Right cardiac atrium (tissue), 5 donors: ENCODE data around the gene CTBP2. TPM values are rescaled to one million over a fixed set of nuclear protein-coding genes. Genes with fewer than 3 reads are reported as not detected.

Experiments
- ATAC-seq, 2 donors: fragments of 200-7000 bp; cut with Tn5 transposase; one replicate each; pipeline versions ENCODE4 v1.8.0 to v1.9.1; 2020; ENCODE audit warnings: moderate library complexity in 2 of 2, mild to moderate bottlenecking in 1 of 2
- DNase-seq, 3 donors: peaks; one replicate each; pipeline ENCODE4 v3.0.0-alpha.2; 2020
- H3K27ac ChIP-seq: one replicate; pipeline ENCODE4 v1.5.1; 2013; ENCODE audit warnings: mild to moderate bottlenecking, low read length, control low read depth, moderate library complexity
- H3K27me3 ChIP-seq: one replicate; pipeline ENCODE4 v1.6.1; 2013; ENCODE audit not compliant: control insufficient read depth, insufficient read depth
- H3K4me1 ChIP-seq: one replicate; pipeline ENCODE4 v1.6.1; 2013; ENCODE audit warnings: low read length; ENCODE audit not compliant: control insufficient read depth, insufficient read depth
- H3K4me3 ChIP-seq: one replicate; pipeline ENCODE4 v1.5.1; 2013; ENCODE audit warnings: low read length, control low read depth
- H3K9me3 ChIP-seq: one replicate; pipeline ENCODE4 v1.6.1; 2013; ENCODE audit warnings: low read length; ENCODE audit not compliant: control insufficient read depth
- WGBS: extraction: QIAGEN DNeasy Blood & Tissue Kit; methylation state at CpG from one replicate; pipeline ENCODE4 v1.1.7; 2013; 5-methylcytosine and 5-hydroxymethylcytosine counted together
- intact Hi-C, 4 donors: fragments of 100-400 bp; cut with DNase I; formaldehyde crosslinking; loops; one replicate each; pipeline versions ENCODE4 v1.11.0 to v1.14.0; 2022 to 2023
- polyA plus RNA-seq: library from polyadenylated mRNA; stranded (reverse); fragments of 200-250 nt; gene quantifications from one replicate; pipeline ENCODE4 v1.2.3, GENCODE V29; 2013
- total RNA-seq, 4 donors: library from RNA; stranded (reverse); fragmentation: NEBNext Ultra II Directional; extraction: Animal tissue kit (Norgen Biotek cat#: 25700); gene quantifications; one replicate each; pipeline ENCODE4 v1.2.1, GENCODE V29; 2021
- donor health status: healthy with polysubstance abuse.
- donor health status: DM: no; HTN: yes; CAD: no.
- donor health status: DM: no; HTN: no; CAD: no.
- donor health status: DM: no; HTN: yes; CAD: no; lungs with severe emphysema.
- donor health status: DM: yes; HTN: yes; CAD: no.

Gene CTBP2
- total and polyA plus RNA-seq, 5 donors = 16.6 to 38.7 (median 37.6) TPM

DNA sequence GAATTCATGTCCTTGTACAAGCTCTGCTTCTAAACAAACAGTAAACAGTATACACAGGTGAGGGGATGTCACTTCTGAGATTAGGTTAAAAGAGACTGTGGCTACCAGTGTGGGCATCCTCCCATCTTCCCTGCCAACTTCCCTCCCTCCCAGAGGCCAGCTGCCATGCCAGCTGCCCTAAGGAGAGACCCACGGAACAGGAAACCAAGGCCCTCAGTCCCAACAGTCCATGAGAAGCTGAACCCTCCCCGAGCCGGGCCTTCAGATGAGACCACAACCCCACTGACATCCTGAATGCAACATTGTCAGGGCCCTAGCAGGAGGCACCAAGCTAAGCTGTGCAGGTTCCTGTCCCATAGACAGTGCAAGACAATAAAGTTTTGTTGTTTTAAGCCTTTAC is 106.1 kb downstream of the CTBP2 start:
- Histone ChIP-seq H3K27ac (no peak overlapping the region), H3K4me3 (no peak overlapping the region), H3K27me3 (no peaks in the 10 kb centered on the region), H3K4me1 (peaks cover 36% of the 10 kb centered on the region), H3K9me3 (no peaks in the 10 kb centered on the region)
- ATAC-seq (no peak), DNase-seq (peak in 1 of 3 donors; percentile 9)
- intact Hi-C loops = loop anchor here in 1 of 4 donors (5.0 kb wide), 1 partner anchor 103 kb away; no protein-coding TSS in a partner anchor
- WGBS = 97% methylated on average over 3 of the region's 3 CpGs

DNA sequence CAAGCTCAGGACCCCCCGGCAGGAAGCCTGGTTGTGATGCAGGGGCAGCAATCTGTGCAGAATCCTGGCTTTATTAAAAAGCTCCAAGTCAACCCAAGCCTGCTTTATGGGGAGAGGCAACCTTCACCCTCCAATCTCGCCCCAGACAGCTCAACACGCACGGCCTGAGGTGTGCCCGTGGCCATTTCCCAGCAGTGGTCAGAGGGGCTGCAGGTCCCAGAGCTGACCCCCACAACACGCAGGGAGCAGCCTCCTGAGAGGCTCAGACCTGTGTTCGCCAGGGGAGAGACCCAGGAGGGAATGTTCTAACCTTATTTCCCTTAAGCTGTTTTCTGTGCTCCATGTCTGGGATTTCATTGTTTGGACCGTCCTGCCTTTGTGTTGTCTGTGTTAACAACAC is 108.2 kb downstream of the CTBP2 start:
- Histone ChIP-seq H3K9me3 (no peaks in the 10 kb centered on the region), H3K27me3 (no peaks in the 10 kb centered on the region), H3K27ac (no peak overlapping the region), H3K4me3 (no peak overlapping the region), H3K4me1 (peaks cover 37% of the 10 kb centered on the region)
- 91% methylated on average over 8 of the region's 8 CpGs for WGBS
- peak in 1 of 3 donors; percentile 24 for DNase-seq
- ATAC-seq = no peak
- intact Hi-C loops = loop anchor here in 1 of 4 donors (5.0 kb wide), 1 partner anchor 105 kb away; no protein-coding TSS in a partner anchor

DNA sequence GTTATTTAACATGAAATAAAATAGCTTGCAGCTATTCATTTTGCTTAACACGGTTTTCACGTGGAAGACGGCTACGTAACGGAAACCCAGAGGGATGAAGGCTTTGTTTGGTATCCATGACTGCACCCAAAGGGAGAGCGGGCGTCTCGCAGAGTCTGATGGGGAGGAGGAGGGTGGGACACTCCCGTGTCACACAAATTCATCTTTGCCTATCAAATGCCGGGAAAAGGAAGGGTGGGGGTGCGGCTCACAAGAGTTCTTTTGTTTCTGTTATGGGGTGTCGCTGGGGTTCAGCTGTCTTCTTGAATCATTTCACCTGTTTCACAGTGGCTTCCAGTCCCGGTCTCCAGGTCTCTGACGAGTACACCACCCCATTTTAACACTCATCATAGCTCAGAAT is 110.0 kb downstream of the CTBP2 start:
- H3K27ac ChIP-seq = no peak overlapping the region
- intact Hi-C loops = loop anchor here in 1 of 4 donors (5.0 kb wide), 1 partner anchor 107 kb away; no protein-coding TSS in a partner anchor

DNA sequence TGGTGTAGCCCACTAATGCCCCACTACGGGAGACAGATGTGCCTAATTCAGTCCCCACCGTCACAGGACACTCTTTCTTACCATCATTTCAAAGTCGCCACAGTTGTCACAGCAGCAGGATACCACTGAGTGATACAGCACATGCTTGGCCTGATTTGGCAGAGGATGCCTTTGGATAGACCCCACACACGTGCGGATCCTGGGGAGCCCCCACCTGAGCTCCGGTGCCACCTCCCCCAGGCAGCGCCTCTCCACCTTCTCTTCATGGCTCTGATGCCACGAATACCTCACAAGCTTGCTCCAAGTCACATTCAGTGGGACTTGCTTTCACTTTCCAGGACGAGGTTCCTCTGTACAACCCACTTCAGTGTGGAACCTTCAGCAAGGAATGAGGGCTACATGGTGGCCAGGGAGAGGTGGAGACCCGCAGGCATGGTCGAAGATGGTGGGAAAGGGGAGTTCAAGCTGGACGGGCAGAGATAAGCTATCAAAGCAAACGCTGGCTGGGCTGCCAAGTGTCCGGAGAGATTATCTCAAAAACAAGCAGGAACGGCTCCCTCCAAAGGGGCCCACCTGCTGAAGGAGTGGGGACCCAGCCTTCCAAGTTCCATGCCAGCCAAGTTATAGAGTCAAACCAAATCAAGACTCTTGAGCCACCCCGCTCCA is 111.0 kb downstream of the CTBP2 start:
- peaks cover 35% of the 10 kb centered on the region for H3K4me1 ChIP-seq

More for the DNA sequence above, 110.0 kb downstream of the CTBP2 start:
- peak in 1 of 3 donors; percentile 38 for DNase-seq
- Histone ChIP-seq H3K27me3 (no peaks in the 10 kb centered on the region), H3K4me3 (no peak overlapping the region), H3K4me1 (peaks cover 33% of the 10 kb centered on the region), H3K9me3 (no peaks in the 10 kb centered on the region)
- no peak for ATAC-seq
- WGBS = 81% methylated on average over 14 of the region's 14 CpGs

DNA sequence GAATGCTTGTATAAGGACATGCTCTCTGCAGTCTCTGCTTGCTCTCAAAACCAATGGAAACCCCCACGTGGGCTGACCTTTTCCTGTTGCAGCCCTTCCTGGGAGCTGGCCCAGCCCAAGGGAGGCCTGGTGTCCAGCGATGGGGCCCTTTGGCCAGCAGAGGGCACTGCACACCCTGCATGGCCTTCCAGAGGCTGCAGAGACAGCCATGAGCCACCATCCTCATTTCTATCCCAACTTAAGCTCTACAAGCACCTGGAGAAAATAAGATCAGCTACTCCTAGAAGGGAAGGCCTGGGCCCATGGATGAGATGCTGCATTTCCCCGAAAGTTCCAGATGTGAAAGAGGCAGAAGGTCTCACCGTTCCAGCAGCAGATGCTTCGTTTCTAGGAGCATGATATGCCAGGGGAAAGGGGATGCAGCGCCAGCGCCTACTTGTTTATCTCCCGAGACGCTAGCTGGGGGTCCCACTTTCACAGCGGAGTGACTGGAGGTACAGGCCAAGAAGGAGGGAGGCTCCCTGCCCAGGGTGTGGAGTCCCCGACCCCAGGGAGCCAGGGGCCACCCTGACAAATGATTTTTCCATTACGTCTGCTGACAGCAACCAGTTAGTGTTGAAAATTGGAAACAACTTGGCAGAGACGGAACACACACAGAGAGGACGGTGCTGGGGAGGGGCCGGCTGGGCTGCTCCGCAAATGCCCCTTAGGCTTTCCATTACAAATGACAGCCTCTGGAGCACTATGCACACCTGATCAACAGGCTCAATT is 112.1 kb downstream of the CTBP2 start:
- DNase-seq (peak; percentile 87 to 95 (median 94)), ATAC-seq (peak; percentile 92 to 93)
- Histone ChIP-seq H3K4me1 (peaks cover 38% of the 10 kb centered on the region), H3K9me3 (no peaks in the 10 kb centered on the region), H3K27ac (no peak overlapping the region), H3K4me3 (no peak overlapping the region), H3K27me3 (no peaks in the 10 kb centered on the region)
- WGBS = 29% methylated on average over 16 of the region's 16 CpGs
- intact Hi-C loops = loop anchor here in 3 of 4 donors (5.0 to 10.0 kb wide), 2 partner anchors 53 to 294 kb away; no protein-coding TSS in a partner anchor

More for the DNA sequence above, 111.0 kb downstream of the CTBP2 start:
- Histone ChIP-seq H3K9me3 (no peaks in the 10 kb centered on the region), H3K4me3 (no peak overlapping the region), H3K27me3 (no peaks in the 10 kb centered on the region), H3K27ac (no peak overlapping the region)
- ATAC-seq (peak; percentile 4 to 12), DNase-seq (no peak)
- intact Hi-C loops = loop anchor here in 3 of 4 donors (5.0 to 10.0 kb wide), 2 partner anchors 55 to 293 kb away; no protein-coding TSS in a partner anchor
- WGBS = 44% methylated on average over 16 of the region's 16 CpGs

DNA sequence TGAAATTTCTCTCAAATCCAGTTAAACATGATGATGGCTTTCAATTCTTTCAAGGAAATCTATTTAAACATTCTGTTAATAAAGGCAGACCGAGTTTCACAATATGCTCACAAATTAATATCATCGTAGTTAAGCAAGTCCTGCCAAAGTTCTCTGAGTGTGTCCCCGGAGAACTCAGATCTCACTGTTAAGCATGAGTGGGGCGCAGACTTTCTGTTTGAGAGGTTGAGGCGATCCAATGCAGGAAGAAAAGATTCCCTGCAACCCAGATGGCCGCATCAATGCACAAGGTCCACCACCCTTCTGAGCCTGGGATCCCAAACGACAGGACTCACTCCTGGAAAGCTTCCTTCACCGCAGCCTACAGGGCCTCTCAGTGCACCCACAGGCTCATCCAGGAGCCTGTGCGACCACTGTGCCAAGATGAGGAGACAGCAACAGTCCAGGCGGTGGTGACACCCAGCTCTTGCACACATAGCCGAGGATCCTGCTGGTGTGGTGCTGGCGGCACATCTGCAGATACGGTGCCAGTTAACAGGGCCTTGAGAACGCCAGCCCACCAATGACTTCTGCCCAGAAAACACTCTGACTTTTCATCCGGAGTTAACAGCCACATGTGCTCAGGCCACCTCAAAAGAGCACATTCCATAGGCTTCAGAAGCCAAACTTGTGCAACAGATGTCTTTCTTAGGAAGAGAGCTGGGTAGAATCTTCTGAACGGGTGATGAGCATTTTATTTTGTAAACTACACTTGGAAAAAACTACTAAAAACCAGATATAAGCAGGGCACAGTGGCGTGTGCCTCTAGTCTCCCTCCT is 116.3 kb downstream of the CTBP2 start:
- intact Hi-C loops = loop anchor here in 2 of 4 donors (10.0 kb wide), 1 partner anchor 49 kb away; no protein-coding TSS in a partner anchor

DNA sequence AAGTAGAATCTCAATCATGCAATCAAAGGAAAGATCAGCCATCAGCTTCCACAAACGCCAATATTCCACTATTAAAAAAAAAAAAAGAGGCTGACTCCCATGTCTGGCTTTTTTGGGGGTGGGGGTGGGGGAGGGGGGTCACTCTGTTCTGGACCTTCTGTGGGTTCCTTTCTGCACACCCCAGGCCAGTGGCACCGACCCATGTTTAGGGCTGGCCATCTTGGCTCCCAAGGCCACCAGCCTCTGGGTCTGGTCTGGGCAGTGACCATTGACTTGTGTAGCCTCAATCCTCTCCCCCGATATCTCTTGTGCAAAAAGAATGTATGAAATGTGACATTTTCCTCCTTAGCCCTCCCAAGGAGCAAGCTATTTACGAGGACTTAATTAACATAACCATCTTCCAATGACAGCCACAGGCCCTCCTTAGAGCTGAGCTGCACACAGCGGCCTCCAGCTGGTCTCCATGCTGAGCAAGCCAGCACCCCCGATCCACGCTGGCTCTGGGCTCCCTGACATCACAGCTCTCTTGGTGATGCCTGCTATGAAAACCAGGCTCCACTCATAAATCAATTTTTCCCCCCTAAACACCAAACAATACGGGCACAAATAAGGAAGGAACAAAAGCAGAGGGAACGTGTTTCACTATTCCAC is 118.4 kb downstream of the CTBP2 start:
- no peak for ATAC-seq
- Histone ChIP-seq H3K4me3 (no peak overlapping the region), H3K27ac (no peak overlapping the region), H3K9me3 (no peaks in the 10 kb centered on the region), H3K27me3 (no peaks in the 10 kb centered on the region), H3K4me1 (peaks cover 24% of the 10 kb centered on the region)
- WGBS = 82% methylated on average over 9 of the region's 9 CpGs
- no peak for DNase-seq
- intact Hi-C loops = loop anchor here in 2 of 4 donors (10.0 kb wide), 1 partner anchor 47 kb away; no protein-coding TSS in a partner anchor

More for the DNA sequence above, 116.3 kb downstream of the CTBP2 start:
- WGBS = 62% methylated on average over 17 of the region's 17 CpGs
- Histone ChIP-seq H3K9me3 (no peaks in the 10 kb centered on the region), H3K27ac (peak overlapping the region; percentile 0), H3K4me3 (no peak overlapping the region), H3K4me1 (peaks cover 32% of the 10 kb centered on the region), H3K27me3 (no peaks in the 10 kb centered on the region)
- DNase-seq = no peak
- no peak for ATAC-seq

DNA sequence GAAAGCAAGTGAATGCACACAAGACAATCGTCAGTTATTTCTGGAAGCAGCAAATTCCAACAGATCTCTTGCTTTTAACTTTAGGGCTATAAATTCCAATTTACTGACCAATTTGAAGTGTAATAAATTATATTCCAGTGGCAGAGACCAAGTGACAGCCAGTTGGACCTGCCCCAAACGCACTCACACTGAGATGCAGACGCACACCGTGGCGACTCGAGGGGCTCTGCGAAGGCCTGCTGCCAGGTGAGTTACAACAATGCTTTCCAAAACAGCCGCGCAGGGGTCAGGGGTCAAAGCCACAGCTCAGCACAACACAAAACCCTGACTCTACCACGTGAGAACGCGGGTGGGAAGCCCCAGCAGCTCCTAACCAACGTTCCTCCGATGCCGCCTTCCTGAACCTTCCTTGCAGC is 121.0 kb downstream of the CTBP2 start:
- intact Hi-C loops = no loop called here
- no peaks in the 10 kb centered on the region for H3K27me3 ChIP-seq
- ATAC-seq = no peak
- no peak overlapping the region for H3K4me3 ChIP-seq
- DNase-seq = peak in 1 of 3 donors; percentile 72
- WGBS = 57% methylated on average over 15 of the region's 15 CpGs
- H3K9me3 ChIP-seq = no peaks in the 10 kb centered on the region
- peaks cover 26% of the 10 kb centered on the region for H3K4me1 ChIP-seq
- H3K27ac ChIP-seq = no peak overlapping the region

DNA sequence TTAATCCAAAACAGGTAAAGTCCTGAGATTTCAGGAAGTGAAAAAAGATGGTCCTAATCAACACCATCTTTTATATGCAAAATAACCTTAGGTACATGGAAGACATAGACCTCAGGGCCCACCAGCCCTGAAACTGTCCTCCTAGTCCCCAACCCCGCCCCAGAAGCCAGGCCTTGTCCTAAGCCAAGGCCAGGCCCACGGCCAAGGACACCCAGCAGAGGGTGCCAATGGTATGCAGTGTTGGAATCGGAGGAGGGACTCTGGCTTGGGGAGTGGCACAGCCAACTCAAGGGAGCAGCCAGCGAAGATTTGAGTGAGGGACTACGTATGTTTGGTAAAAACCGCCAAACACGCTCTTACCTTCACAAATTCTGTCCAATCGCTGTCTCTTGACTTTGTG is 121.7 kb downstream of the CTBP2 start:
- no peak overlapping the region for H3K27ac ChIP-seq
- H3K4me3 ChIP-seq = no peak overlapping the region
- no peaks in the 10 kb centered on the region for H3K27me3 ChIP-seq
- peaks cover 21% of the 10 kb centered on the region for H3K4me1 ChIP-seq
- 68% methylated on average over 8 of the region's 8 CpGs for WGBS
- DNase-seq (peak; percentile 52 to 84 (median 81)), ATAC-seq (peak; percentile 81 to 91)
- H3K9me3 ChIP-seq = no peaks in the 10 kb centered on the region
- intact Hi-C loops = no loop called here
